HG02588 (cell line): ENCODE results near the gene CAMK2A.
"Not testable (repeated sequence)": the region's sequence is repeated elsewhere in the genome, so short reads cannot be mapped to it uniquely, and the experiment has no call there.

ENCODE experiments used
- ATAC-seq: cut with Tn5 transposase; IDR thresholded peaks from one replicate; pipeline ENCODE4 v1.9.1; 2021; ENCODE audit warnings: mild to moderate bottlenecking, moderate library complexity; ENCODE audit not compliant: unreplicated experiment

Gene CAMK2A

GRCh38 chr5:150256410-150257064, 33.0 kb downstream of the CAMK2A start:
- no peak for ATAC-seq

- no peak for ATAC-seq
These were observed 33.7 kb downstream of the CAMK2A start for GRCh38 chr5:150255659-150256409.

- ATAC-seq = no peak
These were observed 34.8 kb downstream of the CAMK2A start for GRCh38 chr5:150254774-150255173.

- no peak for ATAC-seq
These were observed 35.2 kb downstream of the CAMK2A start for GRCh38 chr5:150254363-150254762.

- ATAC-seq = no peak
These were observed 36.0 kb downstream of the CAMK2A start for GRCh38 chr5:150253416-150254208.

GRCh38 chr5:150252489-150252888, 37.1 kb downstream of the CAMK2A start:
- no peak for ATAC-seq

- no peak for ATAC-seq
These were observed 38.1 kb downstream of the CAMK2A start for GRCh38 chr5:150251504-150251903.

- no peak for ATAC-seq
These were observed 39.8 kb downstream of the CAMK2A start for GRCh38 chr5:150249744-150250143.

GRCh38 chr5:150248946-150249345, 40.6 kb downstream of the CAMK2A start:
- no peak for ATAC-seq

GRCh38 chr5:150248493-150248892, 41.1 kb downstream of the CAMK2A start:
- ATAC-seq = not testable (repeated sequence)

- no peak for ATAC-seq
These were observed 41.8 kb downstream of the CAMK2A start for GRCh38 chr5:150247726-150248125.

- no peak for ATAC-seq
These were observed 42.7 kb downstream of the CAMK2A start for GRCh38 chr5:150246835-150247234.

- ATAC-seq = no peak
These were observed 43.1 kb downstream of the CAMK2A start for GRCh38 chr5:150246429-150246828.

GRCh38 chr5:150245808-150246207, 43.8 kb downstream of the CAMK2A start:
- ATAC-seq = no peak

GRCh38 chr5:150245111-150245789, 44.3 kb downstream of the CAMK2A start:
- no peak for ATAC-seq

- ATAC-seq = no peak
These were observed 45.4 kb downstream of the CAMK2A start for GRCh38 chr5:150244209-150244608.

- ATAC-seq = no peak
These were observed 46.0 kb downstream of the CAMK2A start for GRCh38 chr5:150243590-150243989.

- ATAC-seq = no peak
These were observed 47.2 kb downstream of the CAMK2A start for GRCh38 chr5:150242251-150242894.

- no peak for ATAC-seq
These were observed 48.0 kb downstream of the CAMK2A start for GRCh38 chr5:150241298-150242160.

- ATAC-seq = no peak
These were observed 49.8 kb downstream of the CAMK2A start for GRCh38 chr5:150239794-150240122.
